CD4-positive, alpha-beta T cell treated with Interleukin-4 for 4 hours (primary cell): ENCODE results near the gene OR10H1.
"Not testable (repeated sequence)": the region's sequence is repeated elsewhere in the genome, so short reads cannot be mapped to it uniquely, and the experiment has no call there.

ENCODE experiments used
- DNase-seq: peaks from one replicate; pipeline ENCODE4 v3.0.0-alpha.2; 2020

OR10H1 gene

DNA sequence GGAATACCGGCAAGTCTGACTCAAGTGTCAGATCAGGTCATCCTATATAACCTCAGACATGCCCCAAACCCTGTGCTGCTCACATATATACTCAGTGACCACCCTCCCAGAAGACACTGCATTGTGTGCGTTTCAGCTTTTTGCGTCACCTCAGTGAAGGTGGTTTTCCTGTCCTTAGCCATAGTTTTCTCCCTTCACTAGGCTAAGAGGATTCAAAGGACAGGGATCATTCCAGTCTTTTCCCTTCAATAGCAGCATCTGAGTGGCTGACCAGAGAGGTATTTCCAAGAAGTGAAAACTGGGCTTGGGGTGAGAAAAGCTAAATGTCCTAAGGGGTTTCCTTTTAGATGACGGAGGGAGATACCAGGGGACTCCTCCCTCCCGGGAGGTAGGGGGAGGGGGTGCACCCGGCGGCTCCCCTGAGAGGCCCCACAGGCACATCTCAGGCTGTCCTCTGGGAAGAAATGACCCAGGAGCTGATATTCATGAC lies 12.7 kb upstream of the OR10H1 start:
- no peak for DNase-seq

DNA sequence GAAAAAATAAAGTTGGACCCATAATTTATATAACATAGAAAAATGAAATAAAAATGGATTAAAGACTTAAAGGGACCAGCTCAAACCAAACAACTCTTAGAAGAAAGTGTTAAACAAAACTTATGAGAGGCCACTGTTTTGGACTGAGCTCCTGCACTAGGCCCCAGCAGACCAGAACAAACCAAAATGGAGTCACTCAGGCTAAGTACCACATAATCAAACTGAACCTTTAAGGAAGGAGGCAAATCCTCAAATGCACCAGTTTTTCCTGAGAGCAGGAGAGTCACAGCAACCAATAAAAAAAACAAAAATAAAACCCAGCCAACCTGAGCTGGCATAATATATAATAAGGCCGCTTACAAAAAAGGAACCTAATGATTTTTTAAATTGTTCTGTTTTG lies 10.3 kb upstream of the OR10H1 start:
- DNase-seq: no peak

- DNase-seq: peak; percentile 4
Observed at GRCh38 chr19:15820646-15821045, 5.2 kb upstream of the OR10H1 start.

GRCh38 chr19:15813916-15814315 lies 1.5 kb downstream of the OR10H1 start:
- DNase-seq: no peak

- peak; percentile 29 for DNase-seq
Observed at GRCh38 chr19:15812060-15812722, 3.3 kb downstream of the OR10H1 start.

DNA sequence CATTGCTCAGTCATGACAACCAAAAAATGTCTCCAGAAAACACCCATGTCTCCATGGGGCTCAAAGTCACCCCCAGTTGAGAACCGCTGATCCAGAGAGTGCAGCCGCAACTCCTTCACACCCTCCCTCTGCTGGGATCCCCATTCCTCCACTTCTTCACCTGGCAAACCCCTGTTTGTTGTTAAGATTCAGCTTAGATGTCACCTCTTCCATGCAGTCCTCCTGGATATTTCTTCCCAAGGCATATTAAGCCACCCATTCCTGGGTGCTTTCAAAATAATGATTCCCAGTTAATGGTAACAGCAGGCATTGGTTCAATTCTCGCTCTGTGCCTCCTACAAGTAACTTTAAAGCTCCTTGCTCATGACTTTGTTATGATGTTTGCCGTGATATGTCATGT lies 4.0 kb downstream of the OR10H1 start:
- no peak for DNase-seq

DNA sequence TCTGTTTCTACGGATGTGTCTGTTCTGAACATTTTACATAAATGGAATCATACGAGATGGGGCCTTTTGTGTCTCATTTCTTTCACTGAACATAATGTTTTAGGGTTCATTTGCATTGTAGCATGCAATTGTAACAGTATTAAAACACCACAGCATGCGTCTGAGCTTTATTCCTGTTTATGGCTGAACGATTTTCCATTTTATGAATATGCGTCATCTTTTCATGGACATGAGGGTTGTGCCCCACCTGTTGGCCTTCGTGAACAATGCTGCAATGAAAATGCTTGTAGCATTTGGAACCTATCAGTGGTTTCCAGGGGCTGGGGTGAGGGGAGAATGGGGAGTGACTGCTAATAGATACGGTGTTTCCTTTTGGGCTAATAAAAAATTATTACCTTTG lies 5.1 kb downstream of the OR10H1 start:
- DNase-seq: no peak

GRCh38 chr19:15794279-15794678 lies 21.2 kb downstream of the OR10H1 start:
- not testable (repeated sequence) for DNase-seq

GRCh38 chr19:15790096-15790495 lies 25.4 kb downstream of the OR10H1 start:
- DNase-seq: no peak

GRCh38 chr19:15788594-15789270 lies 26.7 kb downstream of the OR10H1 start:
- no peak for DNase-seq

- no peak for DNase-seq
Observed at GRCh38 chr19:15787611-15788155, 27.8 kb downstream of the OR10H1 start, which contains the start of gene OR10H5. TSS of gene OR10H5 (plus strand) at chr19:15787661. CDS start at chr19:15794049, 6,388 bp downstream.

GRCh38 chr19:15782896-15783295 lies 32.6 kb downstream of the OR10H1 start:
- DNase-seq: not testable (repeated sequence)

- no peak for DNase-seq
Observed at GRCh38 chr19:15782211-15782610, 33.3 kb downstream of the OR10H1 start.

DNA sequence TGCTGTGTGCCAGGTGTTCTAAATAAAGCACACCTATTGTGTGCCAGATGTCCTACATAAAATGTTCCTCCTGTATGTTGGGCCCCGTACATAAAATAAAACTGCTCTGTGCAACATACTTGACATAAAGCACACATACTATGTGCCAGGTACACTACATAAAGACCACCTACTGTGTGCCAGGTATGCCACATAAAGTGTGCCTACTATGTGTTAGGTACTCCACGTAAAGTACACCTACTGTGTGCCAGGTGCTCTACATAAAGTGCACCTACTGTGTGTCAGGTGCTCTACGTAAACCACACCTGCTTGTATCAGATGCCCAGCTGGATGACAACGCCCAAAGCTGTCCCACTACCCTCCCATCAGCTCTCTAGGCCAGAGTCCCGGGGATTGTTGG lies 33.8 kb downstream of the OR10H1 start:
- no peak for DNase-seq

- no peak for DNase-seq
Observed at GRCh38 chr19:15780610-15781418, 34.6 kb downstream of the OR10H1 start.

DNA sequence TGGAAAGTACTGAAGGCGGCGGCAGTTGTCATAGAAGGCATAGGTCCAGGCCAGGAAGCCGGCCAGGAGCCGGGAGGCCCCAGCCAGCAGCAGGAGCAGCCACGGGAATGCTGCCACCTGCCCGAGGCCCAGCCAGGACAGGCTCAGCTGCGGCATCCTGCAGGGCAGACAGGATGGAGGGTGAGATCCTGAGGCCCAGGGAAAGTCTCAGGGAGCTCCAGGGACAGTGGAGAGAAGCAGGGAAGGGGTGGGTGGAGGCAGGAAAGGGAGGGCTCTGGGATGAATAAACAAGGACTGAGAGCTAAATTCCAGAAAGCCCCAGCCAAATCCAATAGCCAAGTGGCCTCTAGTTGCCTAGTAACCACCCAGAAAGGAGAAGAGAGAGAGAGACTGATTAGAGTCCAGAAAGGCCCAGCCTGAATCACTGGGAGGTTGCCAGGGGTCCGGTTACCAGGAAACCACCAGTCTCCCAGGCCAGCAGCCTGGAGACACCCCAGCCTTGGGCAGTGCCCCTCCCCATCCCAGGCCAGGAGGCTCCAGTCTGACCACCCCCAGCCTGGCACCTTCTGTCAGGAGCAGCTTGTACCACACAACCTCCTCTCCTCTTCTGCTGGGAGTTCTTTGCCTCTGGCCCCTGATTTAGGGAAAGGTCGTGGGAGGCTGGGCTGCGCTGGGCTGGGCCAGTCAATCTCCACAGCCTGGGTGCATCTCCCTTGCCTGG lies 35.5 kb downstream of the OR10H1 start:
- DNase-seq: no peak

DNA sequence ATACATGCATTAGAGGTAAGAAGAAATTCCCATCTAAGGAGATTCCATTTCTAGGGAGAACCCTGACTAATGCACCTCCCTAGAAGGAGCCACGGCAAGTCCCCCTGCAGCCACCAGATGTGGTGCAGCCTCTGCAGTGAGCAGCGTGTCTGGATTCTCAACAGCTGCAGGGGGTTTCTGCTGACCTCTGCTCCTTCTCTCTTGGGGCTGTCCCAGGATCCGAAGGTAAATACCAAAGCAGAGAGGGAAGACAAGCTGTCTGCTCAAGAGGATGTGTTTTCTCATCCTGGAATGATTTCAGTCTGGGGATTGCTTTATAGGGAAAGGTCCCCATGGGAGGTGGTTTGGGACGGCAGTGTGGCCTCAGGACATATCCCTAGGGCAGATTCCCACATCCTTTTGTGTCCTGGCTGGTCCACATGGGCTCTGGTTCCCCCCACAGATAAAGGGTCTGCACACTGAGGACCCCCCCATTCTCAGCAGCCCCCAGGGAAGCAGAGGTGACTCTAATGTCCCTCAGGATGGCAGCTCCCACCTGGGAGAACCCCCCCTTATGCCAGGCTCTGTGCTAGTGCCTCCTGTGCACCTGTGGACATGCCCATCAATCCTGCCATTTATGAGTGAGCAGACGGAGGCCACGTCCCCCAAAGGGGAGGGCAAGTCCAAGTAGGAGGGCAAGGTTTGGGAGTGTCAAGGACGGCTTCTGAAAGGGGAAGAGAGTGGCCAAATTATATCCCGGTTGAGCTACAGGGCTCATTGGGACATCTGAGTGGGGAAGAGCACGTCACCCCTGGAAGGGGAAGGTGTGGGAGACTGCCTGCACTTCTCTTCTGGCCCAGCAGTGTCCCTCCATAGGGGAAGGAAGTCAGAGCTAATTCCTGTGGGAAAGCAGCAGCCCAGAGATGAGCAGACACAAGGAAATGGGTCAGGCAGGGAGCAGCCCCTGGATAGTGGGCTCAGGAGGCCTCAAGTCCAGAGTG lies 38.2 kb downstream of the OR10H1 start:
- no peak for DNase-seq

DNA sequence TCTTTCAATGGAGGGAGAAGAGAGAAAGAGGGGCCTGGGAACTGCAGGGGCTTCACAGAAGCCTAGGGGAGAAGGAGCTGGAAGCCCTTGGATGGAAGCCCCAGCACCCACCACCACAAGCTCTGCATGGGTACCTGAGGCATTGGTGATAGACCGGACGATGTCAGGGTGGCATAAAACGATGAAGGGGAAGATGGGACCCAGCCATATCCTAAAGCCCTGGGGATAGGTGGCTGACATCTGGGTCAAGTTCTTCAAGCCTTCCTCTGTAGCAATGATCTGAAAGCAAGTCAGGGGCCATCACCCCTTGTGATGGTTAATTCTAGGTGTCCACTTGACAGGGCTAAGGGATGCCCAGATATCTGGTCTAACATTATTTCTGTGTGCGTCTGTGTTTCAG lies 39.2 kb downstream of the OR10H1 start:
- DNase-seq: no peak

DNA sequence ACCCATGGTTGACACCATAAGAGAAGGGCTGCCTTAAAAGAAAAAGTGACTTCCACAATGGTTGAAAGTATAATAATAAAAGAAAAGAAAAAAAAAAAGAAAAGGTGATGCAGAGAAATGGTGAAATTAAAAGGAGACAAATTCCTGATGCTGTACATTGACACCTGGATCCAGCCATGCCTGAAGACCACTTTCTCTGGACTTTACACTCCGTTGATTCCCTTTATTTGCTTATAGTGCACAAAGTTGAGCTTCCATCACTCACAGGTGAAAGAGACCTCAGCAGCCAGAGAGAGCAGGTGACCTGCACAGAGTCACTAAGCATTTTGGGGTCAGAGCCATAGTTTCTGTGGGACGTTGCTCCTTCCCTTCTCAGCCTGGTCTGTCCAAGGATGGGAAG lies 40.2 kb downstream of the OR10H1 start:
- no peak for DNase-seq

- not testable (repeated sequence) for DNase-seq
Observed at GRCh38 chr19:15774159-15774558, 41.3 kb downstream of the OR10H1 start.

DNA sequence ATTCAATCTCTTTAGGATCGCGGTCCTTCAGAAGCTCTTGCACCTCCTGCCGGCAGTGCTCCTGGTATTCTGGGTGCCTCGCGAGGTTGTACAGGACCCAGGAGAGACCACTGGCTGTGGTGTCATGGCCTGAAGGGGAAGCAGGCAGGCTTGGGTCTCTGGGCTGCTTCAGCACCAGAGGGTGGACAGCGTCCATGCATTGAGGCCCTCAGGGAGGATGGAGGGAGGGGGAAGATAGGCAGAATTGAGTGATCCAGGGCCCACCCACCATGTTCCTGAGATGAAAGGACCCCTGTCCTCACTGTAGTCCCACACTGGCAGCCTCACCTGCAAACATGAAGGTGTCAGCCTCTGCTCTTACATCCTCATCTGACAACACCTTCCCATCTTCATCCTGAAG lies 45.9 kb downstream of the OR10H1 start:
- no peak for DNase-seq
